ENCODE measurements around the gene EP300.

Gene EP300

DNA sequence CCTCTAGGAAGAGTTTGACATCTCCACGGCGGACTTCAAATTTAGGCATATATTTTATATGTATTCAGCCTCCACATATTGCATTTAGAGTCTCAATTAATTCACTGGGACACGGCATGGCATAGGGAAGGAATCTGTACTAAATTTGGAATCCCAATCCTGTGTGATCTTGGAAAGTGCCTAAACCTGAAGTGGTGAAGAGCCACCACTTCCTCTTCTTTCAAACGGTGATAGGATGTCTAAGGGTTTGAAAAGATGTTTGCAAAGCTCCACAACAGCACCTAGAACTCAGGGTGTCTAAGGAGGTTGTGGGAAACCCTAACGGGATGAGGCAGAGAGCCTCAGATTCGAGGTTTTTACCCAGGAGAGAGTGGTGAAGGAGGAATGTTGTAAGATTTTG is 111.7 kb downstream of the EP300 start:
- no peak for DNase-seq (ENCODE audit: low read depth in 2 of 2, low spot score in 1 of 2)

DNA sequence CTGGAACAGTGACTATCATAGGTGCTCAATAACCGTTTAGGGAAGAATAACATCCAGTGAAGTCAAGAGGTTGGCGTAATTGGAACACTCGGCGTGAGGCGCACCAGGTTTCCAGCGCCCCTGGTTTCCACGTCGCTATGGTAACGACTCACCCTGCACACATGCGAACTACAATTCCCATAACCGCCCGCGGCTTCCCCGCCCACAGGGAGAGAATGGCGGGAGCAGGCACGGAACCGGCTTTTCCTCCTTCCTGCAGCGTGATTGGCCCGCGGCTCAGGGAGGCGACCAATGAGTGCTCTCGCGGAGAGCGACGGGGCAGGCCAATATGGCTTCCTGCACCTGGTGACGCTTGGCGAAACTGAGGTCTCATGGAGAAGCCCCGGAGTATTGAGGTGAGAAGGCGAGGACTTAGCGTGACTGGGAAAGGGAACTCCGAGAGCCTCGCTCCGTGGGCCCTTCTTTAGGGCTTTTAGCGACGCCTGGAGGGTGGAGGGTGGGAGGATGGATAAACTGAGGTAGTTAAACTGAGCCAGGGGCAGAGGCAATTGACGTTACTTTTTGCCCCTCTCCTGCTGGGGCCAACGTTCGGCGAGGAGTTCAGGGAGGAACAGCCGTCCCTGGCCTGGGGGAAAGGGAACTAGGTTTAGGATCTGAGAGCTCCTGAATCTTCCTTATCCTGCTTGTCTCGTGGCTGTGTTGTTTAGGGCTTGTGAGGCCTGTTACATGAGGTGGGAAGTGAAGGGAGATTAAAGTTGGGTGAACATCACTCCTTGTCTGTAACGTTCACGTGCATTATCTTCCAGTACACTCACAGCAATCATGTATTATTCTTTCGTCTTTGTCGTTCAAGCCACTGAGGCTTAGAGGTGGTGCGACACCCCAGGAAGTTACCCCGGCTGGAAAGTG is 112.9 kb downstream of the EP300 start, which contains the start of gene L3MBTL2:
Gene L3MBTL2, plus strand, starts transcription at position 321 of the 909 bp plus-strand sequence. Its CDS starts 51 bp downstream, at position 372.
- peak; percentile 95 to 97 for DNase-seq (ENCODE audit: low read depth in 2 of 2, low spot score in 1 of 2)

GRCh38 chr22:41206719-41207118 is 114.3 kb downstream of the EP300 start:
- DNase-seq (ENCODE audit: low read depth in 2 of 2, low spot score in 1 of 2) = no peak

DNA sequence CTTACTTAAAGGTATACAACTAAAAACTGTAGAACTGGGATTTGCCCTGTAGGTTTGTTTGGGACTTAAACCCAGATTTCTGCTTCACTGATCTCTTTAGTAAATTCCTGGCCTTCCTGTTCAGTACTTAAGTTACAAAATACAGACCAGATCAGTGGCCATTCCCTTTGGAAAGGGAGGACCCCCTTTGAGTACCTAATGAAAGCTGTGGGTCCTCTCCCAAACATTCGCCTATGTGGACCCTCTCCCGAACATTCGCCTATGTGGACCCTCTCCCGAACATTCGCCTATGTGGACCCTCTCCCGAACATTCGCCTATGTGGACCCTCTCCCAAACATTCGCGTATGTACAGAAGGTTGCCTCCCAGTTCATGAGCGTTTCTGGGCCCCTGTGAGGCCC is 123.0 kb downstream of the EP300 start:
- no peak for DNase-seq (ENCODE audit: low read depth in 2 of 2, low spot score in 1 of 2)

- DNase-seq (ENCODE audit: low read depth in 2 of 2, low spot score in 1 of 2) = no peak
Observed at GRCh38 chr22:41215926-41216325, 123.5 kb downstream of the EP300 start.

GRCh38 chr22:41216984-41217383 is 124.6 kb downstream of the EP300 start:
- DNase-seq (ENCODE audit: low read depth in 2 of 2, low spot score in 1 of 2) = no peak

DNA sequence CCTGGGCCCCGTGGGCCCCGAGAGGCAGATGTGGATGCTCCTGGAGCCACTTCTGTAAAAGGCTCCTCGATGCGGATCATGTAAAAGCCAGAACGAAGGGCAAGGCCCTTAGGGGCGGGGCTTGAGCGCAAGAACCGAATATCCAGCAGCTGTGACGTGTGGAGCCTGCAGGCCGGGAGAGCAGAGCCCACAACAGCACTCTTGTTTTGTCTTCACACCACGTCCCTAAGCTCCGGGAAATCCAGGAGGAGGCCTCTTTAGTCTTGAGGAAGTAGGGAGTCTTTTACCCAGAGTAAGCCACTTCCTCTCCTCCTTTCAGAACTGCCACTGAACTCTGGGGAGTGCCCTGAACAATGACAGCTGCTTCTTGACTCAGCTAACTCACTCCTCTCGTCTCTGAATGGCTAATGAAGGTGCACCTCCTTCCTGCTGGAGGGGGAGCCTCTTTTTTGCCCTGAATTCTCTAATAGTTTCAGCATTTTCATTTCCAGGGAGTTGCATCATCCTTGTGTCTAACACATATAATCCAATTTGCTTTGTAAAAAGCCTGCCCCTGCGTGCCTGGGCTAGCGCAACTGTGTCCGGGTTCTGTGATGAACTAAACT is 125.3 kb downstream of the EP300 start:
- DNase-seq (ENCODE audit: low read depth in 2 of 2, low spot score in 1 of 2) = no peak

- no peak for DNase-seq (ENCODE audit: low read depth in 2 of 2, low spot score in 1 of 2)
Observed at GRCh38 chr22:41222846-41223507, 130.6 kb downstream of the EP300 start.

DNA sequence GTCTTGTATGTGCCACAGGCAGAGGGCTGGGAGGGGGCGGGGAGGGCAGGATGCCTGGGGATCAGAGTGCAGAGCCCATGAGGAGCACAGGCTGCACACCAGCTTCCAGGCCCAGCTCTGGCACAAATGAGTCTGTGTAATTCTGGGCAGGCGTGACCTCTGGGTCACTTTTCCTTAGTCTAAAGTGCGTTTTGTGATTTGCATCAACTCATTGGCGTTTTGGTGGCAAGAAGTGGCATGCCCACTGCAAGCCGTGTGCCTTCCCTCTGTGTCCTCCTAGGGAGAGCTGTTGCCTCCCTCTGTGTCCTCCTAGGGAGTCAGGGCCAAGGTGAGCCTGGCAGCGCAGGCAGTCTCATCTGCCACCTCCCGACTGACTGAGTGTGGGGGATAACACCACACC is 131.1 kb downstream of the EP300 start:
- DNase-seq (ENCODE audit: low read depth in 2 of 2, low spot score in 1 of 2) = no peak

- DNase-seq (ENCODE audit: low read depth in 2 of 2, low spot score in 1 of 2) = no peak
Observed at GRCh38 chr22:41226723-41227655, 134.6 kb downstream of the EP300 start.

- DNase-seq (ENCODE audit: low read depth in 2 of 2, low spot score in 1 of 2) = no peak
Observed at GRCh38 chr22:41229215-41229614, 136.8 kb downstream of the EP300 start.
